ENCODE results near the gene GARNL3. TPM values are rescaled to one million over a fixed set of nuclear protein-coding genes. Genes with fewer than 3 reads are reported as not detected.

The GARNL3 gene
- total RNA-seq, 1 experiment from 2014 or later, result 2.8 TPM

- Mint-ChIP-seq H3K36me3 (ENCODE audit: insufficient read depth, unreplicated experiment) (no peaks in the 10 kb centered on the region), H3K4me1 (ENCODE audit: low read depth, unreplicated experiment) (peaks cover 5% of the 10 kb centered on the region), H3K9me3 (ENCODE audit: low read depth, unreplicated experiment) (no peaks in the 10 kb centered on the region), H3K27me3 (ENCODE audit: unreplicated experiment) (no peaks in the 10 kb centered on the region), H3K4me3 (ENCODE audit: low read depth, unreplicated experiment) (no peak overlapping the region), H3K27ac (ENCODE audit: unreplicated experiment) (no peak overlapping the region)
- DNase-seq, result no peak
- CTCF ChIA-PET, result no interaction called here
- BruUV-seq (replicated peaks), result no TSS peak
- no peak for TF ChIP-seq CTCF (IDR thresholded peaks at IDR 0.05; ENCODE audit: unreplicated experiment)
- intact Hi-C loops (cut with micrococcal nuclease; ENCODE audit: unreplicated experiment), result no loop called here
Measured at GRCh38 chr9:127273326-127273725, 8.8 kb downstream of the GARNL3 start.

GRCh38 chr9:127277099-127277498 is 12.5 kb downstream of the GARNL3 start:
- H3K36me3 Mint-ChIP-seq (ENCODE audit: insufficient read depth, unreplicated experiment), result no peaks in the 10 kb centered on the region
- H3K4me3 Mint-ChIP-seq (ENCODE audit: low read depth, unreplicated experiment), result no peak overlapping the region
- DNase-seq, result no peak
- H3K27ac Mint-ChIP-seq (ENCODE audit: unreplicated experiment), result no peak overlapping the region
- H3K9me3 Mint-ChIP-seq (ENCODE audit: low read depth, unreplicated experiment), result no peaks in the 10 kb centered on the region
- no peaks in the 10 kb centered on the region for H3K27me3 Mint-ChIP-seq (ENCODE audit: unreplicated experiment)
- CTCF ChIA-PET, result no interaction called here
- intact Hi-C loops (cut with micrococcal nuclease; ENCODE audit: unreplicated experiment), result no loop called here
- no peak for TF ChIP-seq CTCF (IDR thresholded peaks at IDR 0.05; ENCODE audit: unreplicated experiment)
- peaks cover 8% of the 10 kb centered on the region for H3K4me1 Mint-ChIP-seq (ENCODE audit: low read depth, unreplicated experiment)
- BruUV-seq (replicated peaks), result no TSS peak

GRCh38 chr9:127277770-127278169 is 13.2 kb downstream of the GARNL3 start:
- CTCF ChIA-PET, result interaction anchor here (0.6 kb wide), 1 partner anchor 77 kb away, joined by 3 read pairs; no protein-coding TSS in a partner anchor
- no TSS peak for BruUV-seq (replicated peaks)

GRCh38 chr9:127278372-127278771 is 13.8 kb downstream of the GARNL3 start:
- H3K9me3 Mint-ChIP-seq (ENCODE audit: low read depth, unreplicated experiment), result no peaks in the 10 kb centered on the region
- no peak for DNase-seq
- intact Hi-C loops (cut with micrococcal nuclease; ENCODE audit: unreplicated experiment), result no loop called here
- no TSS peak for BruUV-seq (replicated peaks)
- no peak overlapping the region for H3K4me3 Mint-ChIP-seq (ENCODE audit: low read depth, unreplicated experiment)
- no peak for TF ChIP-seq CTCF (IDR thresholded peaks at IDR 0.05; ENCODE audit: unreplicated experiment)
- no peaks in the 10 kb centered on the region for H3K27me3 Mint-ChIP-seq (ENCODE audit: unreplicated experiment)
- CTCF ChIA-PET, result interaction anchor here (0.6 kb wide), 1 partner anchor 76 kb away, joined by 3 read pairs; no protein-coding TSS in a partner anchor
- H3K36me3 Mint-ChIP-seq (ENCODE audit: insufficient read depth, unreplicated experiment), result no peaks in the 10 kb centered on the region
- no peak overlapping the region for H3K27ac Mint-ChIP-seq (ENCODE audit: unreplicated experiment)
- peaks cover 8% of the 10 kb centered on the region for H3K4me1 Mint-ChIP-seq (ENCODE audit: low read depth, unreplicated experiment)

More at GRCh38 chr9:127277770-127278169, 13.2 kb downstream of the GARNL3 start:
- Mint-ChIP-seq H3K4me3 (ENCODE audit: low read depth, unreplicated experiment) (no peak overlapping the region), H3K27me3 (ENCODE audit: unreplicated experiment) (no peaks in the 10 kb centered on the region), H3K27ac (ENCODE audit: unreplicated experiment) (no peak overlapping the region), H3K9me3 (ENCODE audit: low read depth, unreplicated experiment) (no peaks in the 10 kb centered on the region), H3K36me3 (ENCODE audit: insufficient read depth, unreplicated experiment) (no peaks in the 10 kb centered on the region), H3K4me1 (ENCODE audit: low read depth, unreplicated experiment) (peaks cover 8% of the 10 kb centered on the region)
- DNase-seq, result no peak
- intact Hi-C loops (cut with micrococcal nuclease; ENCODE audit: unreplicated experiment), result no loop called here
- TF ChIP-seq CTCF (IDR thresholded peaks at IDR 0.05; ENCODE audit: unreplicated experiment), result no peak
